Measurements from ENCODE around the gene ALOX15B.

ALOX15B gene

DNA sequence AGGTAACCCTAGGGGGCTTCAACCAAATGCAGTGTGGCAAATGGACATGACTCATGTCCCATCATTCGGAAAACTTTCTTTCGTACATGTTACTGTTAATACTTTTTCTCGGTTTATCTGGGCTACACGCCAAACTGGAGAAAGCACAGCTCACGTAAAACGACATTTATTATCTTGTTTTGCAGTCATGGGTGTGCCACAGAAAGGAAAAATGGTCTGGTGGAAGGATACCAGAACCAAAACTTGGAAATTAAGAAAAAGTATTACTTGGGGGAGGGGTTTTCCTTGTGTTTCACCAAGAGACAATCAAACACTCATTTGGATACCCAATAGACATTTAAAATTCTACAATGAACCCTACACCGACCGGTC is 23.6 kb downstream of the ALOX15B start:
- TF ChIP-seq, protein P1, sequence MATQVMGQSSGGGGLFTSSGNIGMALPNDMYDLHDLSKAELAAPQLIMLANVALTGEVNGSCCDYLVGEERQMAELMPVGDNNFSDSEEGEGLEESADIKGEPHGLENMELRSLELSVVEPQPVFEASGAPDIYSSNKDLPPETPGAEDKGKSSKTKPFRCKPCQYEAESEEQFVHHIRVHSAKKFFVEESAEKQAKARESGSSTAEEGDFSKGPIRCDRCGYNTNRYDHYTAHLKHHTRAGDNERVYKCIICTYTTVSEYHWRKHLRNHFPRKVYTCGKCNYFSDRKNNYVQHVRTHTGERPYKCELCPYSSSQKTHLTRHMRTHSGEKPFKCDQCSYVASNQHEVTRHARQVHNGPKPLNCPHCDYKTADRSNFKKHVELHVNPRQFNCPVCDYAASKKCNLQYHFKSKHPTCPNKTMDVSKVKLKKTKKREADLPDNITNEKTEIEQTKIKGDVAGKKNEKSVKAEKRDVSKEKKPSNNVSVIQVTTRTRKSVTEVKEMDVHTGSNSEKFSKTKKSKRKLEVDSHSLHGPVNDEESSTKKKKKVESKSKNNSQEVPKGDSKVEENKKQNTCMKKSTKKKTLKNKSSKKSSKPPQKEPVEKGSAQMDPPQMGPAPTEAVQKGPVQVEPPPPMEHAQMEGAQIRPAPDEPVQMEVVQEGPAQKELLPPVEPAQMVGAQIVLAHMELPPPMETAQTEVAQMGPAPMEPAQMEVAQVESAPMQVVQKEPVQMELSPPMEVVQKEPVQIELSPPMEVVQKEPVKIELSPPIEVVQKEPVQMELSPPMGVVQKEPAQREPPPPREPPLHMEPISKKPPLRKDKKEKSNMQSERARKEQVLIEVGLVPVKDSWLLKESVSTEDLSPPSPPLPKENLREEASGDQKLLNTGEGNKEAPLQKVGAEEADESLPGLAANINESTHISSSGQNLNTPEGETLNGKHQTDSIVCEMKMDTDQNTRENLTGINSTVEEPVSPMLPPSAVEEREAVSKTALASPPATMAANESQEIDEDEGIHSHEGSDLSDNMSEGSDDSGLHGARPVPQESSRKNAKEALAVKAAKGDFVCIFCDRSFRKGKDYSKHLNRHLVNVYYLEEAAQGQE (IDR thresholded peaks at IDR 0.05; ENCODE audit: low read depth), result no peak
- no peak for TF ChIP-seq YY1 (IDR thresholded peaks at IDR 0.05; ENCODE audit: low read depth)
- TF ChIP-seq TEAD4 (IDR thresholded peaks at IDR 0.05), result no peak
- no peak for TF ChIP-seq FOXM1 (IDR thresholded peaks at IDR 0.05; ENCODE audit: borderline replicate concordance, low read depth)
- TF ChIP-seq TAF1 (IDR thresholded peaks at IDR 0.05; ENCODE audit: low read depth), result no peak
- TF ChIP-seq ZBTB7A (IDR thresholded peaks at IDR 0.05; ENCODE audit: low read depth), result no peak
- TF ChIP-seq EGR1 (IDR thresholded peaks at IDR 0.05), result no peak
- no peak for TF ChIP-seq NFIC (IDR thresholded peaks at IDR 0.05)

DNA sequence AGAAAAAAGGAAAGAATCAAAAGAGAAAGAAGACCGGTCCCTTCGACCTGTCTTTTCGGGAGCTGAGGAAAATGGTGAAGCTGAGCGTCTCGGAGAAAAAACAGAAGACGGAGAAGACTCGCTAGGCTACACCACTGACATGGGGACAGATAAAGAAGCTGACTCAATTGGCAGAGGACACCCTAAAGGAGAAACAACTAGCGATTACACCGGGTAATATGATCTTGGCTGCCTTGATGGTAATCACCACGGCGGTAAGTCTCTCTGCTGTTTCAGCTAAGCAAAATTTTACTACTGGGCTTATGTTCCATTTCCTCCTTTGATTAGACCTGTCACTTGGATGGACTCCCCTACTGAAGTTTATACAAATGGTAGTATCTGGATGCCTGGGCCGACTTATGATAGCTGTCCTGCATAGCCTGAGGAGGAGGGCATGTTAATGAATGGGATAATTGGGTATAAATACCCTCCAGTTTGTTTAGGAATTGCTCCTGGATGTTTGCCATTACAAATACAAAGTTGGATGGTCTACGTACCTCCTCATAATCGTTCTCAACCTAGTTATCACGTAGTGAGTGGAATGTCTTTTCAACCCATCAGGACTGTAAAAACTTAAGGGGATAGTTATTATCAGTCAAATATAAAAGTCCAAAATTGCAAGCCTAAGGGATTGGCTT is 24.1 kb downstream of the ALOX15B start:
- TF ChIP-seq, protein P2, sequence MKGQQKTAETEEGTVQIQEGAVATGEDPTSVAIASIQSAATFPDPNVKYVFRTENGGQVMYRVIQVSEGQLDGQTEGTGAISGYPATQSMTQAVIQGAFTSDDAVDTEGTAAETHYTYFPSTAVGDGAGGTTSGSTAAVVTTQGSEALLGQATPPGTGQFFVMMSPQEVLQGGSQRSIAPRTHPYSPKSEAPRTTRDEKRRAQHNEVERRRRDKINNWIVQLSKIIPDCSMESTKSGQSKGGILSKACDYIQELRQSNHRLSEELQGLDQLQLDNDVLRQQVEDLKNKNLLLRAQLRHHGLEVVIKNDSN (IDR thresholded peaks at IDR 0.05), result no peak
- TF ChIP-seq ZBTB7A (IDR thresholded peaks at IDR 0.05; ENCODE audit: low read depth), result no peak
- TF ChIP-seq EP300 (IDR thresholded peaks at IDR 0.05; ENCODE audit: borderline replicate concordance), result no peak
- no peak for TF ChIP-seq RAD21 (IDR thresholded peaks at IDR 0.05; ENCODE audit: low read depth)
- no peak for TF ChIP-seq TAF1 (IDR thresholded peaks at IDR 0.05; ENCODE audit: low read depth)
- TF ChIP-seq EGR1 (IDR thresholded peaks at IDR 0.05), result no peak
- TF ChIP-seq FOXM1 (IDR thresholded peaks at IDR 0.05; ENCODE audit: borderline replicate concordance, low read depth), result no peak
- TF ChIP-seq TCF12 (IDR thresholded peaks at IDR 0.05; ENCODE audit: low read depth), result no peak
- TF ChIP-seq, protein P3, sequence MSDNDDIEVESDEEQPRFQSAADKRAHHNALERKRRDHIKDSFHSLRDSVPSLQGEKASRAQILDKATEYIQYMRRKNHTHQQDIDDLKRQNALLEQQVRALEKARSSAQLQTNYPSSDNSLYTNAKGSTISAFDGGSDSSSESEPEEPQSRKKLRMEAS (IDR thresholded peaks at IDR 0.05), result no peak
- TF ChIP-seq YY1 (IDR thresholded peaks at IDR 0.05; ENCODE audit: low read depth), result no peak
- TF ChIP-seq NFIC (IDR thresholded peaks at IDR 0.05), result no peak
- TF ChIP-seq CREB1 (IDR thresholded peaks at IDR 0.05; ENCODE audit: low read depth), result no peak

DNA sequence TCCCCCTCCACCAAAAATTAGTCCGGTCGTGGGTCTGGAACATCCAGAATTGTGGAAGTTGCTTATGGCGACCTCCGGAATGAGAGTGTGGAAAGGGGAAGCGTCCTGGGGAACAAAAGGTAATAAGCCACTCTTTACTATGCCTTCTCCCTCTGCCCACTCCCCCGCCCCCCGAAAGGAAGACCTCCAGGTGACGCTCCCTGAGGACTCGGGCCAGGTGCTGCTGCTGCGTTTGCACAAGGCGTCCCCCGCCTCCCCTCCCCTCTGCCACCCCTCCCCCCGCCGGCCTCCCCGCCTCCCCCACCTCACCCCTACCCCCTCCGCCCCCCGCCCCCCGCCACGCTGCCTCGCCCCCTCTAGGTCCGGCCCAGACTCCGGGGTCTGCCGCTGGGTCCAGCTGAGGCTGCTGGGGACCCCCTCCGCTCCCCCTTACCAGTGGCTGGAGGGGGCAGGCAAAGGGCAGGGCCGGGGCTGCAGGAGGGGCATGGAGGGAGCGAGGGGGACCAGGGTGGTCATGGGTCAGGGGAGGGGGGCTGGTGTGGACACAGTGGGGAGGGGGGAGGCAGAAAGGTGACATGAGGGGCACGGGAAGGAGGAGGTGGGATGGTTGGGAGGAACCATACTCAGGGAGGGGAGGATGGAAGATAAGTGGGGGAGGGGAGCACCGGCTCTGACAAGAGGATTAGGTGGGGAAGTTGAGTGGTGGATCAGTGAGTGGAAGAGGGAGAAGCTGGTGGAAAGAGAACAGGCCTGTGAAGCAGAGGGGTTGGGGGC is 25.1 kb downstream of the ALOX15B start:
- TF ChIP-seq ZBTB7A (IDR thresholded peaks at IDR 0.05; ENCODE audit: low read depth), result no peak
- no peak for TF ChIP-seq NFIC (IDR thresholded peaks at IDR 0.05)
- TF ChIP-seq, protein P3 (IDR thresholded peaks at IDR 0.05), result no peak
- TF ChIP-seq, protein P2 (IDR thresholded peaks at IDR 0.05), result no peak
- no peak for TF ChIP-seq EGR1 (IDR thresholded peaks at IDR 0.05)
- TF ChIP-seq YY1 (IDR thresholded peaks at IDR 0.05; ENCODE audit: low read depth), result no peak
- TF ChIP-seq RAD21 (IDR thresholded peaks at IDR 0.05; ENCODE audit: low read depth), result no peak
- no peak for TF ChIP-seq CEBPB (IDR thresholded peaks at IDR 0.05)

DNA sequence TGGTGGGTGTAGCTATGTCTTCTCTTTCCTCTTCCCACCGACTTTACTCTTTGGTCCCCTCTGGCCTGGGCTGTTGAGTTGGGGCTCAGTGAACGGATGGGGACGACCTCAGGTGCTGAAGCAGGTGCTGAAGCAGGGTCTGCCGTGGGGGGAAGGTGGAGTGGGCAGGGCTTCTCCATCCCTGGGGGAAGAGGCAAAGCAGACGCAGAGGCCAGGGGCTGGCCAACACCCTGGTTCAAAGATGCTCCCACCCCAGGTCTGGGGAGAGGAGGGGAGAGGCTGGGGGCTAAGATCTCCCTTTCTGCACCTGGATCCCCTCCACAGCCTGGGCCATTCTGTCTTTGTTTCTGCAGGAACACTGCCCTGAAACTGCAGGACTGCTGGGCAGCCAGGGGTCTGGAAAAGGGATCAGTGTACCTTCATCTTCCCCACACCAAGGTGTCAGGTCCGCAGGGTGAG is 25.7 kb downstream of the ALOX15B start:
- TF ChIP-seq TCF12 (IDR thresholded peaks at IDR 0.05; ENCODE audit: low read depth) (no peak), CEBPB (IDR thresholded peaks at IDR 0.05) (no peak), TAF1 (IDR thresholded peaks at IDR 0.05; ENCODE audit: low read depth) (no peak), FOXM1 (IDR thresholded peaks at IDR 0.05; ENCODE audit: borderline replicate concordance, low read depth) (no peak), ZBTB7A (IDR thresholded peaks at IDR 0.05; ENCODE audit: low read depth) (no peak), YY1 (IDR thresholded peaks at IDR 0.05; ENCODE audit: low read depth) (no peak), CREB1 (IDR thresholded peaks at IDR 0.05; ENCODE audit: low read depth) (no peak), NFIC (IDR thresholded peaks at IDR 0.05) (no peak), RAD21 (IDR thresholded peaks at IDR 0.05; ENCODE audit: low read depth) (no peak)
- TF ChIP-seq, protein P3 (IDR thresholded peaks at IDR 0.05), result no peak
- TF ChIP-seq, protein P2 (IDR thresholded peaks at IDR 0.05), result no peak
- TF ChIP-seq, protein P1 (IDR thresholded peaks at IDR 0.05; ENCODE audit: low read depth), result no peak
